Stimulated activated effector memory CD8-positive, alpha-beta T cell treated with anti-CD3 and anti-CD28 coated beads, Interleukin-12 subunit alpha, Interleukin-12 subunit beta, amount 100 ng/mL, for 72 hours (primary cell): ENCODE data around the gene LCN6.
"Not testable (repeated sequence)": the region's sequence is repeated elsewhere in the genome, so short reads cannot be mapped to it uniquely, and the experiment has no call there.

Experiments used
- ATAC-seq: fragments of 150-1000 bp; cut with Tn5 transposase; 2 replicates; pipeline ENCODE4 v1.10.0; 2021
- DNase-seq, 2 donors: peaks; one replicate each; pipeline ENCODE4 v3.0.0; 2021 to 2022; ENCODE audit warnings: low spot score in 2 of 2
- H3K27ac Mint-ChIP-seq: one replicate; pipeline ENCODE4 v1.8.0; 2022; ENCODE audit warnings: mild to moderate bottlenecking, mixed read lengths
- H3K36me3 Mint-ChIP-seq: one replicate; pipeline ENCODE4 v1.8.0; 2022; ENCODE audit warnings: mild to moderate bottlenecking, mixed read lengths
- H3K4me1 Mint-ChIP-seq: one replicate; pipeline ENCODE4 v1.8.0; 2022; ENCODE audit warnings: mixed read lengths
- H3K4me3 Mint-ChIP-seq: one replicate; pipeline ENCODE4 v1.8.0; 2022; ENCODE audit warnings: mild to moderate bottlenecking, mixed read lengths
- H3K9me3 Mint-ChIP-seq: one replicate; pipeline ENCODE4 v1.8.0; 2022; ENCODE audit warnings: mixed read lengths

Gene LCN6

GRCh38 chr9:136756836-136757235, 8.5 kb upstream of the LCN6 start:
- no peaks in the 10 kb centered on the region for H3K36me3 Mint-ChIP-seq
- no peak overlapping the region for H3K27ac Mint-ChIP-seq
- H3K4me3 Mint-ChIP-seq, result no peak overlapping the region
- H3K9me3 Mint-ChIP-seq, result peaks cover 7% of the 10 kb centered on the region
- DNase-seq, result no peak
- no peak for ATAC-seq
- no peaks in the 10 kb centered on the region for H3K4me1 Mint-ChIP-seq

DNA sequence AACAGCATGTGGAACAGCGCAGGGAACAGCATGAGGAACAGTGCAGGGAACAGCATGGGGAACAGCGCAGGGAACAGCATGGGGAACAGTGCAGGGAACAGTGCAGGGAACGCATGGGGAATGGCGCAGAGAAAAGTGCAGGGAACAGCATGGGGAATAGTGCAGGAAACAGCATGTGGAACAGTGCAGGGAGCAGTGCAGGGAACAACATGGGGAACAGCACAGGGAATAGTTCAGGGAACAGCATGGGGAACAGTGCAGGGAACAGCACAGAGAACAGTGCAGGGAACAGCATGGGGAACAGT, 7.8 kb upstream of the LCN6 start:
- Mint-ChIP-seq H3K9me3 (peaks cover 10% of the 10 kb centered on the region), H3K36me3 (no peaks in the 10 kb centered on the region), H3K27ac (no peak overlapping the region), H3K4me1 (no peaks in the 10 kb centered on the region), H3K4me3 (no peak overlapping the region)
- no peak for ATAC-seq
- no peak for DNase-seq

DNA sequence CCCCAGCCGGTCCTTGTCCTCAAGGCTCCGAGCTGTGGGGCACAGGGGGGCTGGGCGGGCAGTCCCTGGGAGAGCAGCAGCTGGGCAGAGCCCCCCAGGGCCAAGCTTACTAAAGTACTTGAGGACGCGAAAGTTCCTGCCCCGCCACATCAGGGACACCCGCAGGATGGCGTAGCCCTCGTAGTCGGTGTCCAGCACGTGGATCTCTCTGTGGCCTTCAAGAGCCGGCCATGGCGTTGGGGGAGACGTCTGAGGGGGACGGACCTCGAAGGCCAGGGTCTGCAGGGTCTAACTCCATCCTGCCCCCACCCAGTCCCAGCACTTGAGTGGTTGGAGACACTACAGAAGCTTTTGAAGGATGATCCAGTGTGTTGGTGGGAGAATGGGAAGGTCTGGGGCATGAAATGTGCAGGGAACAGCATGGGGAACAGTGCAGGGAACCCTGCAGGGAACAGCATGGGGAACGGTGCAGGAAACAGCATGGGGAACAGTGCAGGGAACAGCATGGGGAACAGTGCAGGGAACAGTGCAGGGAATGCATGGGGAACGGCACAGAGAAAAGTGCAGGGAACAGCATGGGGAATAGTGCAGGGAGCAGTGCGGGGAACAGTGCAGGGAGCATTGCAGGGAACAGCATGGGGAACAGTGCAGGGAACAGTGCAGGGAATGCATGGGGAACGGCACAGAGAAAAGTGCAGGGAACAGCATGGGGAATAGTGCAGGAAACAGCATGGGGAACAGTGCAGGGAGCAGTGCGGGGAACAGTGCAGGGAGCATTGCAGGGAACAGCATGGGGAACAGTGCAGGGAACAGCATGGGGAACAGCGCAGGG, 7.2 kb upstream of the LCN6 start:
- not testable (repeated sequence) for H3K27ac Mint-ChIP-seq, DNase-seq, H3K4me1 Mint-ChIP-seq, ATAC-seq, H3K4me3 Mint-ChIP-seq, H3K36me3 Mint-ChIP-seq
- H3K9me3 Mint-ChIP-seq, result peaks cover 12% of the 10 kb centered on the region

DNA sequence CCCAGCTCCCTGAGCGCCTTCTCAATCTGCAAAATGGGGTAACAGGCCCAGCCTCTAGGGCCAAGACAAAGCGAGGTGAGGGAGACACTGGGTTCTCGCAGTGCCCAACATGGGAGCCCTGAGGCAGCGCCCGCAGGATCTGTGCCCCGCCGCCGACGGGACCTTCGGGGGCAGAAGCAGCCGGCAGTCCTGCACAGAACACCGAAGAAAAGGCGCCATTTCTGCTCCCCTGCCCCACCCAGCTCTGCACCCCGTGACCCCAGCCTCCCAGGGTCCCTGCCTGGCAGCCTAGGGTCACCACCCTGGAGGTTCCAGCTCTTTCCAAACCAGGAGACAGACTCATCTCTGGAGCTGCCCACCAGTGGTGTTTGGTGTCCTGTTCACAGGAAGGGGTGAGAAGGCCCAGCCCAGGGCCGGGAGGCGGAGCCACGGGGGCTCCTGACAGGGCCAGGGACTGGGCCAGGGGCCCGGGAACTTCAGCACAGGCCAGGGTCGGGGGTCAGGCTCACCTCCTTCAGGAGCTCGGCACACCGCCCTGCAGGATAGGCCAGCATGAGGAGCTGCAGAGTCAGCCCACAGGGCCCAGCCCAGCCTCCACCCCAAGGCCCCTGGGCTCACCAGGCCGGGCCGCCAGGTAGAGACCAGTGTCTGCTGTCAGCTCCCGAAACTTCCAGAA, 6.4 kb upstream of the LCN6 start:
- Mint-ChIP-seq H3K36me3 (no peaks in the 10 kb centered on the region), H3K9me3 (peaks cover 13% of the 10 kb centered on the region), H3K27ac (no peak overlapping the region)

GRCh38 chr9:136754059-136754572, 5.8 kb upstream of the LCN6 start:
- H3K4me1 Mint-ChIP-seq, result no peaks in the 10 kb centered on the region
- no peak overlapping the region for H3K27ac Mint-ChIP-seq
- H3K36me3 Mint-ChIP-seq, result no peaks in the 10 kb centered on the region
- H3K9me3 Mint-ChIP-seq, result peaks cover 13% of the 10 kb centered on the region
- H3K4me3 Mint-ChIP-seq, result no peak overlapping the region
- DNase-seq (no peak), ATAC-seq (no peak)

More for the DNA sequence above, 6.4 kb upstream of the LCN6 start:
- no peak for DNase-seq
- Mint-ChIP-seq H3K4me1 (no peaks in the 10 kb centered on the region), H3K4me3 (no peak overlapping the region)
- no peak for ATAC-seq

- H3K9me3 Mint-ChIP-seq, result peaks cover 13% of the 10 kb centered on the region
- H3K36me3 Mint-ChIP-seq, result no peaks in the 10 kb centered on the region
- no peaks in the 10 kb centered on the region for H3K4me1 Mint-ChIP-seq
- no peak overlapping the region for H3K4me3 Mint-ChIP-seq
- H3K27ac Mint-ChIP-seq, result no peak overlapping the region
- no peak for ATAC-seq
- no peak for DNase-seq
These were observed 5.2 kb upstream of the LCN6 start for GRCh38 chr9:136753371-136754058.

GRCh38 chr9:136751814-136752213, 3.5 kb upstream of the LCN6 start:
- DNase-seq (no peak), ATAC-seq (no peak)
- H3K9me3 Mint-ChIP-seq, result peaks cover 13% of the 10 kb centered on the region
- H3K27ac Mint-ChIP-seq, result no peak overlapping the region
- no peak overlapping the region for H3K4me3 Mint-ChIP-seq
- H3K36me3 Mint-ChIP-seq, result no peaks in the 10 kb centered on the region
- no peaks in the 10 kb centered on the region for H3K4me1 Mint-ChIP-seq

DNA sequence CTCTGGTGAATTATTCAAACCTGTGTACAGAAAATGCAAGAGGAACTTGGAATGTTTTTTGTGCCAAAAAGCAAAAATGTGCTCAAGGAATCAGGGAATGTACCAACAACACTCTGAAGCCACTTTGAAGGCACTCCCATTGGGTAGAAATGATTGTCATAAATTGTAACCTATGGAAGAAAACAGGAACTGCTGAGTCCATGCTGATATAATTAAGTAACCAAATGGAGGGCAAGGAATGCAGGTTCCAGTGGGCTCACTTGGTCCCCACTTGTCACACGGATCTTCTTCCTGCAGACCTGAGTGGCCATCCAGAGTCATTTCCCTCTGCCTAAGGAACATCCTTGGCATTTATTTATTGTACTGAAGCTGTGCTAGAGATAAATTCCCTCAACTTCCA, 2.9 kb upstream of the LCN6 start:
- no peak overlapping the region for H3K27ac Mint-ChIP-seq
- H3K9me3 Mint-ChIP-seq, result peaks cover 13% of the 10 kb centered on the region
- H3K4me1 Mint-ChIP-seq, result no peaks in the 10 kb centered on the region
- DNase-seq (no peak), ATAC-seq (no peak)
- no peaks in the 10 kb centered on the region for H3K36me3 Mint-ChIP-seq
- H3K4me3 Mint-ChIP-seq, result no peak overlapping the region

DNA sequence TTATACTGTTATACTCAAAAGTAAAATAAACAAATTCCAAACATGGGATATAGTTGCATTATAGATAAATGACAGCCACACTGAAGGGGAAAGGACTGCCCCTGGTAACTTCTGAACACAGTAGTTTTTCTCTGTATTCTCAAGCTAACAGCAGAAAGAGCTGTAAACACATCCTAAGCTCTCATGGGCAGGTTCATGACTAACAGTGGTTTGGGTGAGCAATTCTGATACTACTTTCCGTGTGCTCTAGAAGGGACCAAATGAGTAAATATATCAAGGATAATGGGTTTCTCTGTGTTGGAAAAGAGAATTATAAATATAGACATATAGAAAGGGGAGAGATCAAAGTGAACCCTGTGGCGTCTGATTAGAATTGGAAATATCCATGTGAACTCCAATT, 2.2 kb upstream of the LCN6 start:
- no peak overlapping the region for H3K27ac Mint-ChIP-seq
- H3K4me1 Mint-ChIP-seq, result no peaks in the 10 kb centered on the region
- ATAC-seq (peak; percentile 92), DNase-seq (no peak)
- no peaks in the 10 kb centered on the region for H3K36me3 Mint-ChIP-seq
- peaks cover 13% of the 10 kb centered on the region for H3K9me3 Mint-ChIP-seq
- H3K4me3 Mint-ChIP-seq, result no peak overlapping the region

- H3K9me3 Mint-ChIP-seq, result peaks cover 13% of the 10 kb centered on the region
- no peak for ATAC-seq
- H3K4me3 Mint-ChIP-seq, result no peak overlapping the region
- H3K4me1 Mint-ChIP-seq, result no peaks in the 10 kb centered on the region
- no peak for DNase-seq
- no peak overlapping the region for H3K27ac Mint-ChIP-seq
- H3K36me3 Mint-ChIP-seq, result no peaks in the 10 kb centered on the region
These were observed 614 bp upstream of the LCN6 start for GRCh38 chr9:136748666-136749611.

GRCh38 chr9:136747161-136748060, 914 bp downstream of the LCN6 start:
- Mint-ChIP-seq H3K4me3 (no peak overlapping the region), H3K27ac (no peak overlapping the region), H3K4me1 (no peaks in the 10 kb centered on the region), H3K36me3 (no peaks in the 10 kb centered on the region), H3K9me3 (peaks cover 9% of the 10 kb centered on the region)
- DNase-seq (no peak), ATAC-seq (no peak)

DNA sequence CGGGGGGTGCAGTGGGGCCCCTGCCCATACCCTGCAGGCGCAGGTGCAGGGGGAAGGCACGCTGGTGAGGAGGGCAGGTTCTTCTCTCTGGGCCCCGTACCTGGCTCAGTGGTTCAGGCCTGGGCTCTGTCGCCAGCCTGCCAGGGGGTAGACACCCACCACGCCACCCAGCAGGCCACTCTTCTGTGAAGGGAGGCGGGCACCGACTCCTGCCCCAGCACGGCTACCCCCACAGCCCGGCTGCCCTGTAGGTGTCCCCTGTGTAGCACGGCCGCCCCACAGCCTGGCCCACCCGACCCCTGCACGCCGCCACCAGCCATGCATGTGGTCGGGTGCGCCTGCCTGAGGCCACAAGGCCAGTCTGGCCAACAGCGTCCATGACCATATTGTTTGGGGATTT, 1.7 kb downstream of the LCN6 start:
- Mint-ChIP-seq H3K27ac (no peak overlapping the region), H3K4me3 (no peak overlapping the region), H3K4me1 (peaks cover 5% of the 10 kb centered on the region), H3K36me3 (no peaks in the 10 kb centered on the region), H3K9me3 (peaks cover 4% of the 10 kb centered on the region)
- no peak for DNase-seq
- no peak for ATAC-seq

- H3K9me3 Mint-ChIP-seq, result peaks cover 3% of the 10 kb centered on the region
- peaks cover 8% of the 10 kb centered on the region for H3K4me1 Mint-ChIP-seq
- H3K27ac Mint-ChIP-seq, result no peak overlapping the region
- ATAC-seq (no peak), DNase-seq (no peak)
- H3K4me3 Mint-ChIP-seq, result no peak overlapping the region
- H3K36me3 Mint-ChIP-seq, result no peaks in the 10 kb centered on the region
These were observed 2.2 kb downstream of the LCN6 start for GRCh38 chr9:136746155-136746490.
